NCI-H82 treated with DMSO at 0.1 percent for 48 hours (cell line): Measurements from ENCODE around the gene LDLRAD4.
"Not testable (repeated sequence)": the region's sequence is repeated elsewhere in the genome, so short reads cannot be mapped to it uniquely, and the experiment has no call there.

ENCODE experiments used
- DNase-seq: peaks from one replicate; lab custom pipeline; 2025; ENCODE audit not compliant: unreplicated experiment; lab: John Stamatoyannopoulos, UW

The LDLRAD4 gene

DNA sequence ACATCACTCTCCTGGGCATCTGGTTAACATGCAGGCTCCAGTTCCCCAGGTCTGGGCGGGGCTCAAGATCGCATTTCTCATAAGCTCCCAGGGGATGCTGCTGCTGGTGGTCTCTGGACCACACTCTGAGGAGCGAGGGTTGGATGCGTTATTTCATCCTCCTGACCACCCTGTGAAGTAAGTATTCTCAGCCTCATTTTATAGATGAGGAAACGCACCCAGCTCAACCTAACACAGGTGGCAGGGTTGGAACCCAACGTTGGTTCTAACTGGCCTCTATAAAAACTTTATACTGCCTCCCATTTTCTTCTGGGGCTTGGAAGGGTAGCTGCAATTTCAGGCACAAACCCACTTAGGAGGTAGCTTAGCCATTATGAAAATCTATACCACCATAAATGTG, 387.3 kb downstream of the LDLRAD4 start:
- DNase-seq, result no peak

DNA sequence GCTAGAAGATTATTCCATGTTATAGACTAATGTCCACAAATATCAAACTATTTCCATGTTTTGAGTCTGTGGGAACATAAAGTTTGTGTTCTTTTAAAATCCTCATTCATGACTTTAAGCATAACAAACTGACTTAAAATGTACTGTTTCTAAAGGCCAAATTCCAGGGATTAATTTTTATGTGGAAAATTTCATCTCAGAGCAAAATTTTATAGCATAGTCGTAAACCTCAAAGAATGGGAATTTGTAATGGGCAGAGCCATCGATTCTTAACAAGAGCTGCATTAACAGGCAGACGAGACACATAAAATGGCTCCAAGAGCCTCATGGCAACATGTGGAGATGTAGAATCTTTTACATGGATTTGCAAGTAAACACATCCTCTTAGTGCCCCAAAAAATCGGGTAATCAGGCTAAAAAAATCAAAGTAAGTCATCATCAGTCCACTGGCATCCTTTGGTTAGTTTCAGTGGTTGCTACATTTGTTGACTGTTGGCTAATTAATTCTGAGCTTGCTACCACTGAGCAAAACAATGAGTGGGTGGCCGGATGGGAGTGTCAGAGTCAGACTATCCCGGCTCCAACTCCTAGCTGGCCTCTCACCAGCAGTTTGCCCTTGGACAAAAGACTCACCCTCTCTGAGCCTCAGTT, 388.2 kb downstream of the LDLRAD4 start:
- DNase-seq, result no peak

DNA sequence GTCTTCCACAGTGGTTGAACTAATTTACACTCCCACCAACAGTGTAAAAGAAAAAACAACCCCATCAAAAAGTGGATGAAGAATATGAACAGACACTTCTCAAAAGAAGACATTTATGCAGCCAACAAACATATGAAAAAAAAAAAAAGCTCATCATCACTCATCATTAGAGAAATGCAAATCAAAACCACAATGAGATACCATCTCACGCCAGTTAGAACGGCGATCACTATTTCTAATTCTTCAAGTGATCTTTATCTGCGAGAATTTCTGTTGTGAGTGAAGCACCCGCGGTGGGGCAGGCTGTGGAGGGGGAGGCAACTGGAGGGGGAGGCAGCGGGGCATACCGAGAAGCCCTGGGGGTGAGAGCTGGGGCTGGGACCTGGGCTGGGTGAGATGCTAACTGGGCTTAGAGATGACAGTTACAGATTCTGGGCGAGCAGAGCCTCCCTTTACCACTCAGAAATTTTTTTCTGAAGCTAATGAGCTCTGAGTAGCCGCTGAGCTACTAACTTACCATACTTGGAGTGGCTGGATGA, 389.5 kb downstream of the LDLRAD4 start:
- DNase-seq, result not testable (repeated sequence)

DNA sequence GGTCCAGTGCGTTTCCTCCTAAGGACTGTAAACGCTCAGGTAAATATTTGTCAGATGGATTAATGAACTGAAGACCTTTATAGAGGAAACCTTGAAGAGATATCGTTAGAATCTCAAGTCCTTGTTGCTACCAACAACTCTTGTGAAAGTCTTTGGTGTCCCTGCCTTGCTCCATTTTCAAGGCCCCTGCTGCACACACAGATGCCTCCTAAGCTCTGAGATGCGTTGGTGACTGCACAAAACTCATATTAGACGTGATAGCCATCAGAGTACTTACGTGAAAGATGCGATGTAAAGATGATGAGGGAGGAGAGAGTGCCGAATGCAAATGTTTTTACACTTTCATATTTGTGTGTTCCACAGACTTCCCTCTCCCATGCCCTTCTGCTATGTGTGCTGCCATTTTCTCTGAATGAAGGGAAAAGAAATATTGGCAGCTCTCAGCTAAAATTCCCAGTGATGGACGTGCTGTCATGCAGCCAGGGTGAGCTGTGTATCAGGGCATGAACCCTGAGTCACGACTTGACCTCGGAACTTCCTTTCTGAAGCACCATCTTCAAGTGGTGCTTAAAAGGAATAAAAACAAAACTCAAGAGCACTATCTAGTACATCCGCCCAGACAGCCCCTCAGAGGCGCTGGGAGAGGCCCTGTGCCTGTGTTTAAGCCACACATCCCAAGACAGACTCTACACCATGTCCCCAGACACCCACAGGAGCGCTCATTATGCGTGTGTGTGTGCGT, 390.4 kb downstream of the LDLRAD4 start:
- no peak for DNase-seq

DNA sequence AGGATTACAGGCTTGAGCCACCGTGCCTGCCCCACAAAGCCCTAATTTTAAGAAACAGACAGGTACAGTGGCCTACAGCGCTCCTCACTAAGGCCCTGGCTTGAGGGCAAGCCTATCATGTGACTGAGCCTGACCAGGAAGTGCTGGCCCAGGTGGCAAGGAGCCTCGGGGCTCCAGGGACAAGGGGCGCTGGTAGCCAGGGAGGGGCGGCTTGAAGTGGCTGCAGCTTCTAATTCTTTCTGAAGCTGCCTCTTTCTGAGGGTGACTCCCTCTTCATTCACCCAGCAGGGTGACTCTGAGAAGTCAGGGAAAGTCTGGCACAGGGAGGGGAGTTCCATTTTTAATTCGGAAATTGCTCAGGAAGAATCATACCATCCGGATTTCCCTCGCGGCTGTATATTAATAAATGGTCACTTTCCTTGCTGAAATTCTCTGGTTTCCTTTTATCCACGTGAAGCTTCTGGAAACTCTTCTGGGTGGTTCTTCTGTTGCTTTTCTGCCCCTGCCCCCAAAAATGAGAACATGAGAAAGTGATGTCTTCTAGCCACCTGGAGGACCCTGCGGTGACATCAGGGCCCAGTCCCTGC, 392.1 kb downstream of the LDLRAD4 start:
- no peak for DNase-seq

DNA sequence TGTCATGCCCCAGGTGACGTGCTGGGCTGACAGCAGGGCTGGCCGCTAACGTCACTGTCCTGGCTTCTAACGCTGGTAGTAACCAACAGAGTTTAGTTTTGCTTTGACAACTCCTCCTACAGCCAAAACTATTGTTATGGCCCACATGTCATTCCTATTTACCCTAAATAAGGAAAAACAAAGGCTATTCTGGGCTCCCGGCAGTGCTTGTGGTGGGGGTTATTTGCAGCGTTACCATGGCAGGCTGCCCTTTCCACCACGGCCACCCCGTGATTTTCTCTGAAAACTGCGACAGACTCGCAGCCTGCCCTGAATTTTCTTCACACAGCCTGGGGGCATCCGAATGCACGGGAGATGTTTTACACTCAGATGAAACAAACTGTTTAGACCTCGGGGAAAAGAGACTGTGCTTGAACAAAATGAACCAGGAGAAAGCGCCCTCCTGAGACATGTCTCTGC, 392.6 kb downstream of the LDLRAD4 start:
- no peak for DNase-seq

DNA sequence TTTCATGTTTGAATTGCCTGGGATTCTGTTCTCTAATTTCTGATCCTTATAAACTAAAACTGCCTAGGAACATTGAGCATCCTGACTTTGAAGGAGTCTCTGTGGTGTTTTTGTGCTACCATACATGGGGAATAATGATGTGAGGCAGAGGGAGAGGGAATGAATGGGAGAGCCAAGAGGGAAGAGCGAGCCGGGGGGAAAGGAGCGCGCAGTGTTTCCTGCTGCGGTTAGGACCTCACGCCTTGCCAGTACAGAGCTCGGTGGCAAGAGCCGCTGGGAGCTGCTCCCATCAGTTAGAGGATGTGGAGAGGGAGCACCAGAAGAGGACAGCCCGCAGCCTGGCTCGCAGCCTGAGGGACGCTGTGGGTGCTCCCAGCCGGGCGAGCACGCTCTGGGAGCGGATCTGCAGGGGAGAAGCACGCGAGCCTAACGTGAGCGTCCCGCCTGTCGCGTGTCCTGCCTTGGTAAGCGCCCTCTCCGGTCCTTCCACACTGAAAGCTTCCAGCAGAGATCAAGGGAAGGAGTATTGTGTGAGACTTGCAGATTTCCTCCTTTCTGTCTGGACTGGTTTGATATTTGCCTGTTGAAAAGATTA, 393.1 kb downstream of the LDLRAD4 start:
- no peak for DNase-seq

DNA sequence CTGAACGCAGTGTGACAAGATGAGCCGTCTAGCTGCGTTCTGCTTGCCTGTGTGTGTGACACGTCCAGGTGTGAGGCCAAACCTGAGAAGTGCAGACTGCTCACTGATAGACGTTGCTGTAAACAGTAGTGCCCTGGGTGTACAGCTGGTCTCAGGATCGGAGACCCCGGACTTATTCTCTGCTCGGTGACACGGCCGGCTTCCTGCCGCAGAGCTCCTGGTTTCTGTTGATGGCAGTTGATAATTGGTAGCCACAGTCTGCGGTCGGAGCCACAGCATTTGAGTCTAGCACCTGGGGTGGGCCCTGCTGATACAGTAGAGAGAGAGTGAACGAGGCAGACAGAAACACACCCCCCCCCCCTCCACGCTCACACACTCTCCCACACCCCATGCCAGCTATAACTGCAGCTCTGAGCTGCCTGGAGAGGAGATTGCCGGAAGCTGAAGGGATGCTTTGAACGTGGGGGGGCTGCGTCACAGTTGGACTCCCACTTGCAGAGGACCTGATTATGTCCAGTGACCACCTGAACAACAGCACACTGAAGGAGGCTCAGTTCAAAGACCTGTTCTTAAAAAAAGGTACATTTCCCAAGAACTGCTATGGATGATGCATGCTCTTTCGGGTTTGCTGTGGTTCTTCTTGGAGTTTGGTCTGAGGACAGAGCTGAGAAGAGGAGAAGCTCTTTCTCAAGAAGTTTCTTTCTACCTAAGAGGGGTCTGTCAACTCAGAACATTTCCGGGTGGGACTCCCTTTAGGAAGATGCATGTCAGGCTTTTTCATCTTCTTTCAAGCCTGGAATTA, 393.8 kb downstream of the LDLRAD4 start:
- no peak for DNase-seq

DNA sequence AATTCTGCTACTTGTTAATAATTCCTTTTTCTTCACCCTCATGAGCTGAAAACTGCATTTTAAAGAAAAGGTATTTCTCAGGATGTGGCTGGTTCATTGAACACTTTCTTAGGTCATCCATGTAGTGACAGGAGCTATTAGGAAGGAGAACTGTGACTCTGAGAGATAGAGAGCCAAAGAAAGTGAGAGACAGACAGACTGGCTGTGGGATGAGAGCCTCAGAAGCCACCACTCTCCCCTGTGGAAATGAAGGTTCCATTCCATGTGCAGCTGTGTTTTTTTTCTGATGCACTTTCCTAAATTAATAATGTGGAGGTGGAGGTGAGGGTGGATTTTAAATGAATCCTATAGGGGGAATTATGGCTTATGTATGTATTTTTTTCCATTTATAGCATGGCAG, 394.5 kb downstream of the LDLRAD4 start:
- no peak for DNase-seq

DNA sequence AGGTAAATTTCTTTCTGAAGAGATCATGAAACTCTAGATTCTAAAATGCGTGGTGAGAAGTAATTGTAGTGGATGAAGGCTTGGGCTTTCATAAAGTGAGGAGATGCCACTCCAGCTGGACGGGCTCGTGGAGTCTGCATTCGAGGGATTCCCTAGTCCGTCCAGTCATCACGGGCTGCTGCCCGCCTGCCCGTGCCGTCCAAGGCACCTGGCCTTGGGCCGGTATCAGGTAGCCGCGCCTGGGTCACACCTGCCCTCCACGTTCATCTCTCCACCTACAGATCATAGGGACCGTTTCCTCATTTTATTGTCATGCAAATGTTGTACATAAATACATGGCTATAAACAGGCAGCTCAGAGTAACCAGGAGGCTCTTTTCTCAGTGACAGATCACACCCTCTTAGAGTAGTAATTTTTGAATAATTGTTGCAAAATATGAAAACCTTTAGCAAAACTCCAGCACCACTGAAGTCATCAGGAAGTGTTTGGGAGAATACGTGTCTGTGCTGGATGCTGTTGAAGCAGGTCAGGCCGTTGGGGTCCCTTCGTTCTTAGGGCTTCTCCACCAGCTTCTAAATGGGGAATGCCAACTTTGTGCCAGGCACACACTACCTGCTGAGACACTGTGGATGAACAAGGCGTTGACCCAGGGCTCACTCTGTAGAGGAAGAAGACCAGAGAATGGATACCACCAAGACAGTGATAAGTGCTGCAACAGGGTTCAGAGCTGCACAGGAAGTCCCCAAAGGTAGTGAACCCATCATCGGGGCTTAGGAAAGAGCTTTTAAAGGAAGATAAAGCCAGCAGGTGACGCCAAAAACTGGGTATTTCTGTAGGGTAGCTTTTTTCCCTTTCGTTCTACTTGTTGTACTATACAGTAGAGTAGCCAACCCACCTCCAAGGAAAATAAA, 395.3 kb downstream of the LDLRAD4 start:
- DNase-seq, result no peak

DNA sequence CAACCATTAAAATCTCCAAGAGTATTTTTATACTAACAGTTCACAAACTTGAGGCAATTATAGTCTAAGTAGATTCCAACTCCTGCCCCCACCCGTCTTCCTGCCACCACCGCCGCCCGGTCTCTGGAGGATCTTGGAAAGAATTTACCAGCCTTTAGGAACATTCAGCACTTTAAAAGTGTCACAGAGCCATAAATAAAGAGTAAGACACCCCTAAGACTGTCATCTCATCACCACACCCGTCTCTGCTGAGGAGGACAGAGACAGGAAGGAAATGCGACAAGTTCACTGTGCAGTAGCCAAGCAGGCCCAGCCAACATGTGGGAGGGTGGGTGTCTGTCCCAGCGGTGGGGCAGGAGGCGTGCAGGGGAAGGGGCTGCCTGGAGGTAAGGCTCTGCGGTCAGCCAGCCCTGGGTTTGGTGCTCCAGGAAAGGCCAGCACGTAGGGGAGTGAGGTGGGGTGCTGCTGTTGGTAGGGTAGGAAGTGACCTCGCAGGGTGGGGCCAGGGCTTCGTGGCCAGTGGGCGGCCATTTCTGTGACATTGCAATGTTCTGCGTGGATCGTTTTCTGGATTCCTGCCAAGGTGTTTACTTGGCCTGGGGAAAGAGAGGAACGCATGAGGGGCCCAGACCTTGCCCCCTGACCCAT, 396.2 kb downstream of the LDLRAD4 start:
- DNase-seq, result no peak

DNA sequence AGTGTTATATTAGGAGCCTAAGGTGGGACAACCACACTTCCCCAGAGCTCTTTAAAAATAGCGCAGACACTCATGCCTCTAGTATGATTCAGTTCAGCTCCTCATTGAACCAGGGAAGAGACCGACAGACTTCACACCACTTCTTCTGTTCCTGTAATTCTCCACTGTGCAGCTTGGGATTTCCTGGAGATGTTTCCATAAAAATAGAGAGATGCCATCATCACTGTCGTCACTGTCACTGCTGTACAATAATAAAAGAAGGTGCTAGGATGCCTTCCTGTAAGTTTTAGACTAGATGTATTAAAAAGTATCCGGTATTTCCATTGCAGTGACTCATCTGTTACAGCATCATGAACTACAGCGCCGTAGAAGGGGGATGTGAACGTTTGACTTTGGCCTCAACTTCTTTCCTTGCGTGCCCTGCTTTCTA, 396.9 kb downstream of the LDLRAD4 start:
- DNase-seq, result no peak

DNA sequence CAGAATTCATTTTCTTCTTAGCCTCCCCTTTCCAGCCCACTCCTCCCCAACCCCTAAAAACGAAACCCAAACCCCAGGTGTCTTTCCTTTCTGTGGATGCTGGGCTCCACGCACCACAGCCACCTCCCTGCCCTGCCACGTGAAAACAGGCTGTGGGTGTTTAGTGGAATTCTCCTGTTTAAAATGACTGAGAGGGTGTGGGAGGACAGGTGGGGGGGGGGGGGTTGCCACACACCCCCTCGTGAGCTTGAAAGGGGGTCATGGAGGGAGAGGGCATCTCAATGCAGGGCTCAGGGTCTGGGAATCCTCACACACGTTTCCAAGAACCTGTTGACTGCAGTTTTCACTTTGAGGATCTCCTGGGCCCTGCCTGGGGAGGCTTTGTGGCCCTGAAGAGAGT, 397.5 kb downstream of the LDLRAD4 start:
- no peak for DNase-seq

DNA sequence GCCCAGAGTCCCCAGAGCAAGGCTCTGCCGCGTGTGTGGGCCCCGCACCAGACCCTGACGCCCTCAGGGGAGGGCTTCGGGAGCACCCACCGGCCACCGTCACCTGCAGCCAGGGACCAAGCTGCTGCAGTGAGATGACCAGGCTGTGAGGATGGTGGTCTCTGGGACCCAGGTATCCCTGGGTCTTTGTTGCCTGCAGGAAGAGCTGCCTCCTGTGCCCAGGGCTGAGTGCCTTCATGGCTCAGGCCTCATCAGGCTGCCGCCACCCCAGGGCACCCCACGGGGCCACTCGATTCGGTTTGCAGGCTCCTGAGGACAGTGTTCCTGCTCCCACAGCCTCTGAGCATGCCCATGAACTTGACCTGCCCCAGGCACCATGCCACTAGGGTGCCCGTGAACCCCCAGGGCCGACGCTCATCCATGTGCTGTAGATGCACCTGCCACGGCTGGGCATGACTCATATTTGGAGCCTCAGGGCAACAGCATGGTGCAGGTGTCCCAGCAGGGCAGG, 398.0 kb downstream of the LDLRAD4 start:
- no peak for DNase-seq

DNA sequence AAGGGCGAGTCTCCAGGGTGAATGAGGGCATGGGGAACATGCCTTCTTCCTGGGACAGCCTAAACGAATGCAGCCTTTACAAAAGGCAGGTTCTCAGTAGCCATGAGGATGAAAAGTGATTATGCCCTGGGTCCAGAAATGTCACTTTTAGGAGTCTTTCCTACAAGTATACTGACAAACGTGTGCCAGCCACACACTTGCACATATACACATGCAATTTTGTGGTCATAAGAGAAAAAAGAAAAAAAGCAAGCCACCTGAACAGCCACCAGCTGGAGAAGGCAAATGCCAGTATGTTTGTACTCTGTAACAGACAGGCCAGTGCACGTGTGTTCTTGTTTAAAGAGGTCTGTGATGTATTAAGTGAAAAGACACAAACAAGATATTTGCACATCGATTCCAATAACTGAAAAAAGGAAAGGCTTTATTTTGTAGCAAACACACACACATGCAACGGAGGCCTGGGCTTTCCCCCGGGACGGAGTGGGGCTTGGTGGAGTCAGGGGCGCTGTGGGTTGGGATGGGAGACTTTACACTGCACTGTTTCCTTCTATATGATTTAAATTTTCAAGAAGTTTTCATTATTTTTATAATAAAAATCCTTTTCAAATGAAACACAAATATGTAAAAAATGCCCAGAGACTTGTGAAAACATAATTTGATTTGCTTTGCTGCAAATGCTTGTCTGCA, 399.4 kb downstream of the LDLRAD4 start:
- DNase-seq, result no peak

DNA sequence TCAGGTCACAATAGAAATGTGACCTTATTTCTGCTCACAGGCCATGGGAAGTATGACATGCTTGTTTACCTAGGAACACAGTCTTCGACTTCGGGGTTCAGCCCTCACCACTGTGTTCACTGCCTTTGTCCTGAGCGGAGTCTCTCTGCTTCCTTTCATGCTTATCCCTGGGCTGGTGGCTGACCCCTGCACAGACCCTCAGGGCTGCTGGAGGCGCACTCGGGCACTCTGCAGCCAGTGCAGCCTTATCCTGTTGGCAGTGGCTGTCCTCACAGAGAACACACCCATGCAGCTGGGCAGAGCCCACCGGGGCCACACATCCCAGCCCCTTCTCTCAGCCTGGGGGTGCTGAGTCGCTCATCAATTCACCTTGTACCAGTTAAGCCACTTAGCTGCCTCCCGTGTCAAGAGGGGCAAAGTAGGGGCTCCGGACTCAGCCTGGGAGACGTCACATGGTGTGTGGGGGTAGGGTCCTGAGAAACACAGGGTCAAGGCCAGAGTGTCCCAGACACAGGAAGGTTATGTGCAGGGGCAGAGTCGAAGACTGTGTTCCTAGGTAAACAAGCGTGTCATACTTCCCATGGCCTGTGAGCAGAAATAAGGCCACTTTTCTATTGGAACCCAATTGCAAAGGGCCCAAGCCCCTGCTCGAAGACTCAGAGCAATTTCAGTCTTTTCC, 400.3 kb downstream of the LDLRAD4 start:
- DNase-seq, result no peak

DNA sequence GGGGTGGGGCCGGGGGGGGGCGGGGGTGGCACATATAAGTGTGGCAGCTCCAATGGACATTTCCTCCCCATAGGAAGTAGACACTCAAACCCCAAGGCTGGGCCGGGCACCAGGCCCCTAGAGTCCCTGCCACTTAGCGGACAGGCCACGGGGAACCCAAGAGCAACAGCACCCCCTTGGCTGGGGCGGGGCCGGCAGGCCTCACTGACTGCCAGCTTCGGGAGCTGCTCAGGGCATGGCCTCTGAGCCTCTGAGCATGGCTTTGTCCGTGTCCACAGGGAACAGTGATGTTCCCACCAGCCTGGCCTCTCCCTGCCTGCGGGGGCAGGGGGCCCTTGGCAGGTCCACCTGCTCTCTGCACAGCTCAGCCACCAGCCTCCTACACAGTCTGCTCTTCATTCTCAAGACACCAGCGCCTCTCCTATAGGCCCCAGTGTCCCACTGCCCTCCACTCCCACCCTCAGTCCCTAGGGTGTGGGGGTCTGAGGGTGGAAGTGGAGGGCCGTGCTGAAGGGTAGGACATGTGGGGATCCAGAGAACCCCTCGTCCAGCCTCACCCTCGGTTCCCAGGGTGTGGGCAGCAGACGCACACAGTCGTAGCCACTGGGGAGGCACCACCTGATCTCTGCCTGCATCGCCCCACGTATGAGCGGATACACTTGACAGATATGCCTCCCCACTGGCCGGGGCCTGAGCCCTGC, 401.1 kb downstream of the LDLRAD4 start:
- DNase-seq, result no peak
